Smooth muscle cell of the brain vasculature (primary cell): ENCODE measurements around the gene ATP6V1A.
"Not testable (repeated sequence)": the region's sequence is repeated elsewhere in the genome, so short reads cannot be mapped to it uniquely, and the experiment has no call there.

ENCODE experiments used
- DNase-seq: peaks from one replicate; pipeline ENCODE4 v3.0.0-alpha.2; 2012; ENCODE audit warnings: low read depth, low spot score

Gene ATP6V1A

GRCh38 chr3:113828600-113828999, 81.8 kb downstream of the ATP6V1A start:
- no peak for DNase-seq

GRCh38 chr3:113829576-113830354, 82.9 kb downstream of the ATP6V1A start:
- no peak for DNase-seq

GRCh38 chr3:113831103-113831355, 84.2 kb downstream of the ATP6V1A start:
- DNase-seq: no peak

GRCh38 chr3:113832477-113833164, 85.8 kb downstream of the ATP6V1A start:
- no peak for DNase-seq

- no peak for DNase-seq
These were observed 88.1 kb downstream of the ATP6V1A start for GRCh38 chr3:113834983-113835382.

GRCh38 chr3:113838631-113839209, 91.9 kb downstream of the ATP6V1A start, which contains the start of gene GRAMD1C:
TSS of gene GRAMD1C (plus strand) at chr3:113838788. CDS start at chr3:113838910, 122 bp downstream.
- peak; percentile 76 for DNase-seq

GRCh38 chr3:113839551-113839950, 92.7 kb downstream of the ATP6V1A start:
- DNase-seq: no peak

- DNase-seq: no peak
These were observed 97.9 kb downstream of the ATP6V1A start for GRCh38 chr3:113844622-113845222.

GRCh38 chr3:113847247-113847646, 100.4 kb downstream of the ATP6V1A start:
- DNase-seq: no peak

GRCh38 chr3:113847664-113848461, 101.0 kb downstream of the ATP6V1A start:
- DNase-seq: no peak

GRCh38 chr3:113849071-113849470, 102.2 kb downstream of the ATP6V1A start:
- not testable (repeated sequence) for DNase-seq

- DNase-seq: not testable (repeated sequence)
These were observed 103.0 kb downstream of the ATP6V1A start for GRCh38 chr3:113849841-113850240.

- not testable (repeated sequence) for DNase-seq
These were observed 103.6 kb downstream of the ATP6V1A start for GRCh38 chr3:113850391-113850790.

- DNase-seq: no peak
These were observed 105.7 kb downstream of the ATP6V1A start for GRCh38 chr3:113852506-113852905.
